Keratinocyte (primary cell): ENCODE data around the gene MPZ. TPM values are rescaled to one million over a fixed set of nuclear protein-coding genes. Genes with fewer than 3 reads are reported as not detected.

Source experiments
- DNase-seq: peaks from one replicate; pipeline ENCODE4 v3.0.0-alpha.2; 2011; ENCODE audit warnings: low read depth, missing footprints, low spot score
- FAIRE-seq: peaks from 2 replicates; lab custom pipeline; 2011; peaks lifted over from hg19 to GRCh38; lab: Jason Lieb, UNC
- H2AFZ ChIP-seq: 2 replicates; pipeline ENCODE4 v1.6.0; 2012; ENCODE audit warnings: low read length, control low read depth, inconsistent platforms; ENCODE audit not compliant: control insufficient read depth
- H3K27ac ChIP-seq: 2 replicates; pipeline ENCODE4 v1.5.1; 2011; ENCODE audit warnings: low read length; ENCODE audit not compliant: control insufficient read depth, insufficient read depth
- H3K27me3 ChIP-seq: 3 replicates; pipeline ENCODE4 v1.6.0; 2011; ENCODE audit warnings: low read length; ENCODE audit not compliant: control insufficient read depth, insufficient read depth; ENCODE audit errors: extremely low read depth
- H3K36me3 ChIP-seq, 2 experiments: 2 replicates in 1 of 2; 3 replicates in 1 of 2; pipeline ENCODE4 v1.5.1; 2011; ENCODE audit warnings: low read length in 2 of 2, mild to moderate bottlenecking in 1 of 2; ENCODE audit not compliant: control insufficient read depth in 2 of 2, insufficient read depth in 2 of 2; ENCODE audit errors: extremely low read depth in 1 of 2
- H3K4me1 ChIP-seq: 3 replicates; pipeline ENCODE4 v1.5.1; 2011; ENCODE audit warnings: low read length; ENCODE audit not compliant: control insufficient read depth, insufficient read depth; ENCODE audit errors: extremely low read depth
- H3K4me2 ChIP-seq: 3 replicates; pipeline ENCODE4 v1.6.0; 2011; ENCODE audit warnings: low read depth, low read length; ENCODE audit not compliant: control insufficient read depth, insufficient read depth; ENCODE audit errors: extremely low read depth
- H3K4me3 ChIP-seq, 3 experiments: fragments of 200-600 bp in 1 of 3; sonication (generic) in 1 of 3; 2 replicates in 2 of 3; 3 replicates in 1 of 3; pipeline ENCODE4 v1.5.1; 2011 to 2016; ENCODE audit warnings: low read length in 3 of 3, mild to moderate bottlenecking in 3 of 3, control low read depth in 2 of 3, inconsistent platforms in 1 of 3, low read depth in 1 of 3, mixed read lengths in 1 of 3, mixed run types in 1 of 3, moderate library complexity in 1 of 3; ENCODE audit not compliant: control insufficient read depth in 2 of 3, insufficient read depth in 2 of 3; ENCODE audit errors: extremely low read depth in 1 of 3
- H3K79me2 ChIP-seq: 2 replicates; pipeline ENCODE4 v1.6.0; 2012; ENCODE audit warnings: low read length; ENCODE audit not compliant: control insufficient read depth, insufficient read depth
- H3K9ac ChIP-seq: 3 replicates; pipeline ENCODE4 v1.6.0; 2011; ENCODE audit warnings: low read length; ENCODE audit not compliant: control insufficient read depth, insufficient read depth; ENCODE audit errors: extremely low read depth
- H3K9me1 ChIP-seq: 3 replicates; pipeline ENCODE4 v1.6.0; 2011; ENCODE audit warnings: low read length; ENCODE audit not compliant: control insufficient read depth, insufficient read depth; ENCODE audit errors: extremely low read depth
- H3K9me3 ChIP-seq: 2 replicates; pipeline ENCODE4 v1.5.1; 2012; ENCODE audit warnings: low read depth, low read length; ENCODE audit not compliant: control insufficient read depth
- H4K20me1 ChIP-seq: 3 replicates; pipeline ENCODE4 v1.6.0; 2011; ENCODE audit warnings: low read length; ENCODE audit not compliant: control insufficient read depth, insufficient read depth; ENCODE audit errors: extremely low read depth
- CTCF ChIP-seq, 3 experiments: IDR thresholded peaks in 1 of 3; conservative IDR thresholded peaks in 1 of 3; optimal IDR thresholded peaks in 1 of 3; 2 replicates in 2 of 3; 3 replicates in 1 of 3; pipeline versions ENCODE3 to v1.5.1; 2011; ENCODE audit warnings: low read length in 3 of 3, mild to moderate bottlenecking in 3 of 3, moderate library complexity in 2 of 3, control low read depth in 1 of 3, inconsistent platforms in 1 of 3; ENCODE audit not compliant: insufficient read depth in 2 of 3; ENCODE audit errors: extremely low read depth in 1 of 3
- EZH2 ChIP-seq: IDR thresholded peaks from one replicate; pipeline ENCODE4 v1.6.1; 2012; ENCODE audit warnings: inconsistent platforms, mild to moderate bottlenecking, low read length, moderate library complexity
- dilution Hi-C: fragments of 300-500 bp; cut with MboI; formaldehyde crosslinking; loops from one replicate; pipeline ENCODE4 v1.7.0; 2020; ENCODE audit warnings: low sequenced_read_pairs; ENCODE audit not compliant: extremely low pct_ligation_motif_present
- polyA plus RNA-seq, 5 experiments: library from polyadenylated mRNA; depleted of rRNA in 3 of 5; stranded (reverse) in 3 of 5; stranded (forward) in 1 of 5; unstranded in 1 of 5; fragments of >200 nt; gene quantifications; 1 replicate in 1 of 5; 2 replicates in 3 of 5; 3 replicates in 1 of 5; pipeline versions ENCODE4 v1.2.1 to v1.2.3, GENCODE V29; 2011 to 2012; ENCODE audit warnings: missing spikeins in 2 of 5, low read depth in 1 of 5, low replicate concordance in 1 of 5

The MPZ gene
- polyA plus RNA-seq, 1 donor (not counting 4 experiments of a cell fraction or from before 2014, with no cell fraction given): 0.45 TPM

- Histone ChIP-seq H3K9me1 (no peaks in the 10 kb centered on the region), H4K20me1 (no peaks in the 10 kb centered on the region), H3K27ac (no peak overlapping the region), H3K27me3 (no peaks in the 10 kb centered on the region), H3K9ac (no peak overlapping the region), H3K4me2 (no peak overlapping the region), H3K4me3 (no peak overlapping the region), H2AFZ (no peak overlapping the region), H3K4me1 (no peaks in the 10 kb centered on the region), H3K9me3 (no peaks in the 10 kb centered on the region), H3K36me3 (no peaks in the 10 kb centered on the region), H3K79me2 (no peaks in the 10 kb centered on the region)
- dilution Hi-C loops: no loop called here
- FAIRE-seq: no peak
- TF ChIP-seq CTCF (optimal IDR thresholded peaks at IDR 0.05 in 1 of 3, IDR thresholded peaks at IDR 0.05 in 1 of 3, conservative IDR thresholded peaks at IDR 0.05 in 1 of 3; ENCODE audit: extremely low read depth in 1 of 3, insufficient read depth in 2 of 3, low read length in 3 of 3) (no peak), EZH2 (no peak)
- DNase-seq: no peak
Observed at GRCh38 chr1:161266836-161267235, 42.9 kb downstream of the MPZ start.

DNA sequence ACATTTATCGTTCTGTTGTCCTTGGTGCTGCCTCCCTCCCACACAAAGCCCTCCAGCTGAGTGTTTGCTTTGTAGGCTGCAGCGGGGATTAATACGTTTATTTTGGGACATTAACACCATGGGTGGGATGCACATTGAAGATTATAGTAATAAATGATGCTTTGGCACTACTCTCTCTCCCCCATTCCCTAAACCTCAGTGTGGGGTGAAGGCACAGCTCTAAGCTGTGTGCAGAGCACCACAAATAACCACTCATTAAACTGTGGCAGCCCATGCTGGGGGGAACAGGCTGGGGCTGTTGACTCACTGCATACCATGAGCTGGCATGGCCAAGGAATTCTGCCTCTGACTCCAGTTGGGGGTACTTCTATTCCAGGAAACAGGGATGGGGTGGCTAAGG lies 43.6 kb downstream of the MPZ start:
- dilution Hi-C loops: no loop called here
- FAIRE-seq (no peak), DNase-seq (no peak)
- Histone ChIP-seq H3K4me1 (no peaks in the 10 kb centered on the region), H3K4me3 (no peak overlapping the region), H3K27ac (no peak overlapping the region), H3K27me3 (no peaks in the 10 kb centered on the region), H3K4me2 (no peak overlapping the region), H3K9me3 (no peaks in the 10 kb centered on the region), H4K20me1 (no peaks in the 10 kb centered on the region), H3K79me2 (no peaks in the 10 kb centered on the region), H3K36me3 (no peaks in the 10 kb centered on the region), H2AFZ (no peak overlapping the region), H3K9me1 (no peaks in the 10 kb centered on the region), H3K9ac (no peak overlapping the region)
- TF ChIP-seq CTCF (optimal IDR thresholded peaks at IDR 0.05 in 1 of 3, IDR thresholded peaks at IDR 0.05 in 1 of 3, conservative IDR thresholded peaks at IDR 0.05 in 1 of 3; ENCODE audit: extremely low read depth in 1 of 3, insufficient read depth in 2 of 3, low read length in 3 of 3) (no peak), EZH2 (no peak)
